OCI-LY7 (cell line): ENCODE data around the gene NRSN2.

Experiments used
- CTCF ChIP-seq: fragments of 200-600 bp; sonication (generic); conservative IDR thresholded peaks from 2 replicates; pipeline ENCODE4 v1.5.1; 2014; ENCODE audit warnings: mild to moderate bottlenecking, antibody characterized with exemption, low read length, moderate library complexity, mixed read lengths
- EZH2phosphoT487 ChIP-seq: fragments of 200-600 bp; sonication (generic); IDR thresholded peaks from 2 replicates; pipeline ENCODE4 v1.6.1; 2018; ENCODE audit warnings: low read depth, borderline replicate concordance, mild to moderate bottlenecking, mixed run types, antibody characterized with exemption, low read length, moderate library complexity, mixed read lengths

DNA sequence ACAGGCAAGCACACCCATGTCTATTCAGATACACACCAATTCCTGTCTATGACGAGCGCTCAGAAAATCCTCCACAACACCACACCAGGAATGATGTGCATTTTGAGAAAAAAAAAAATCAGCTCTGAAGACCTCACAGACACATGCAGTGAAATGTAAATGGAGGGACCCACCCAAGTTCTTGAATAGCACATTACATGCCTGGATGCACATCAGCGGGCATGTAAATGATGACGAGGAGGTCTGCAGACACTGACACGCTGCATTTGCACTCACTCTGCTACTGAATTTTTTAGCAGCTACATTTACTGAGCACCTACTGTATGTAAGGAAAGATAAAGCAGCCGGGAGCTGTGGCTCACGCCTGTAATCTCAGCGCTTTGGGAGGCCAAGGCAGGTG, 14.7 kb downstream of the NRSN2 start:
- TF ChIP-seq CTCF (no peak), EZH2phosphoT487 (no peak)
